GM19240 (cell line): ENCODE measurements around the gene HEPACAM2.
A peak's percentile ranks its signal among the peaks of the same experiment; 100 is the strongest.

Source experiments
- DNase-seq: peaks from one replicate; pipeline ENCODE4 v3.0.0; 2011; ENCODE audit warnings: low spot score; ENCODE audit not compliant: insufficient read length

The HEPACAM2 gene

DNA sequence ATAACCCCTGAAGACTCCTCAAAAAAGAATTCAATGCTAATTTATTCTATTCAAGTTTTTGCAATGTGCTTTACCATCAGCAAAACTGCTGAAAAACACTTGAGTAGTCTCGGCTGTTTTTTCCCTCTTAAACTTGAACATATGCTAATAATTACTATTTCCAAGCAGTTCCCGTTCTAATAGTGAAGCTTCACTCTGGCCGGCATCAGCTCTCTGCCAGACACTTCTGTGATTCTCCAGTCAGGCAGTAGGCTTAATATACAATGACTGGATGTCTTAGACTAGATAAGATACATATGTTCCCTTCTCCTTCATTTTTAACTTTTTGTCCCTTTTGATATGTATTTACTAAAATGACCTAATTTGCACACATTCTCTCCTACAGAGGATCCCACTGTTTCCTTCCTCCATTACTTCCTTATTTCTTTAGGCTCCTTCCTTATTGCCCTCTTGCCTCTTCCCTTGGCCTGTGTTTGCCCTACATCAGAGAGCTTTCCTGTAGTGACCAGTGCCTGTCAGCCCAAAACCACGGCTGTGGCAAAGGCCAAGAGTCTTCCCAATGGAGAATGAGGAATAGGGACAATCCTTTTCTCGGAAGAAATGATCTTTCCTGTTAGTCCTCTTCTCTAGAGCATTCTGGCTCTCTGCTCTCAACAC, 23.5 kb downstream of the HEPACAM2 start:
- DNase-seq = no peak

- DNase-seq = no peak
Measured at GRCh38 chr7:93198472-93198871, 27.8 kb downstream of the HEPACAM2 start.

DNA sequence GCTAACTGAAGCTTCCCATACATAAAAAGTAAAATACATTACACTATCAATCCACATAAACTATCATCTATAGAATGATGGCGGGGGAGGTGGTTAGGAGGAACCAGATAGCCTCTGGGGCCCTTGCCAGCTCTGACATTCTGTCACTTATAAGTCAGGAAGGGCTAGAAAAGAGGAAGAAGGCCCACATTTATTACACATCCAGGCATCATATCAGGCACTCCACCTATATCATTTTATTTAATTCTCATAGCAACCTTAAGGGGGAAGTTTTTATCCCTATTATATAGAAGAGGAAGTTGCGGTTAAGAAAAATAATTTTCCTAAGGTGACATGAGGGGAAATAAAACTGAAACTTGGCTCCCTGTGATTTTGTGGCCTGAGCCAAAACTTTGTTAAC, 29.9 kb downstream of the HEPACAM2 start:
- no peak for DNase-seq

- no peak for DNase-seq
Measured at GRCh38 chr7:93194386-93194785, 31.9 kb downstream of the HEPACAM2 start.

- DNase-seq = no peak
Measured at GRCh38 chr7:93188870-93189634, 37.2 kb downstream of the HEPACAM2 start.

GRCh38 chr7:93185303-93186027, 40.8 kb downstream of the HEPACAM2 start:
- no peak for DNase-seq

- DNase-seq = no peak
Measured at GRCh38 chr7:93179173-93179572, 47.1 kb downstream of the HEPACAM2 start.

- DNase-seq = no peak
Measured at GRCh38 chr7:93178213-93178612, 48.1 kb downstream of the HEPACAM2 start.

DNA sequence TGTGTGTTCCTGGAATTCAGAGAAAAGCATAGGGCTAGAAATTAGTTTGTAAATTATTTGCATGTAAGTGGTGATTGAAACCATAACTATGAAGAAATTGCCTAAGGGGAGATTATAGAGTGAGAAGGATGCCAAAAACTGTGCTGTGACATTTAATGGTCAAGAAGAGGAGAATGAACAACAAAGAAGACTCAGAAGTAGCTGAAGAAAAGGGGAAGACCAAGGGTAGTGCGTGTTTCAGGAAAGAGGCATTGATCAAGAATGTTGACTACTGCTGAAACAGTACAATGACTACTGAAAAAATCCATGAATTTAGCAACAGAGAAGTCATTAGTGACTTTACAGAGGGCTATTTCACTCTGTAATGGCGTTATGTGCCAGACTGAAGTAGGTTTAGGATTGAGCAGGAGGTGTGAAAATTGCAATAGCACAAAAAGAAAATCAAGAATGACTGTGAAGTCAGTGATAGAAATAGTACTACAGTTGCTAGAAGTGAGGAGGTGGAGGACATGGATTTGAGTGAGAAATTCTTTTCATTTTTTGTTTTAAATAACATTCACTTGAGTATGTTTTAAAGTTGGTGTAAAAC, 49.2 kb downstream of the HEPACAM2 start:
- no peak for DNase-seq

- no peak for DNase-seq
Measured at GRCh38 chr7:93175219-93175618, 51.0 kb downstream of the HEPACAM2 start.

DNA sequence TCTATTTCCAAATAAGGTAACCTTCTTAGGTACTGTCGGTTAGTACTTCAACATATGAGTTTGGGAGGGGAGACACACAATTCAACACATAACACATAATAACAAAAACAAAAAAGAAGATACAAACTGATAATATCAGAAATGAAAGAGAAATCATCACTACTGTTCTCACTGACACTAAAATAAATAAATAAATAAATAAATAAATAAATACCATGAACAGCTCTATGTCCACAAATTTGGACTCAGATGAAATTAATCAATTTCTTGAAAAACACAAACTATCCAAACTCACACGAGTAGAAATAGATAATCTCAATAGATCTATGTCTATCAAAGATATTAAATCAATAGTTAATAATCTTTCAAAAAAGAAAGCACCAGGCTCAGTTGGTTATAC, 53.6 kb downstream of the HEPACAM2 start:
- DNase-seq = no peak

- DNase-seq = no peak
Measured at GRCh38 chr7:93171606-93172226, 54.6 kb downstream of the HEPACAM2 start.

DNA sequence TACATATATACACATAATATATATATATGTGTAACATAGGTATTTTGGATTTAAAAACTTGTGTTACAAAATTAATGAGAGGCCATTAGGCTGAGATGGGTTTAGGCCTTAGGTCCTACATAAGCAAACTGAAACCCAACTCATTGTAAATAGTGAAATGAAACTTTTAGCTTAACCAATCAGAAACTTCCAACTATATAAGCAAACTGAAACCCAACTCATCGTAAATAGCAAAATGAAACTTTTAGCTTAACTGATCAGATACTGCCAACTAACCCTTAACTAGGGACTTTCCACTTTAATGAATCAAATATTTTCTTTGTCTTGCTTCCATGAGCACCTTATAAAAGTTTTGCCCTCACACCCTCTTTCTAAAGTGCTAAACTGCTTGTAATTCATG, 60.8 kb downstream of the HEPACAM2 start:
- DNase-seq = no peak

GRCh38 chr7:93164766-93165165, 61.5 kb downstream of the HEPACAM2 start:
- no peak for DNase-seq

- no peak for DNase-seq
Measured at GRCh38 chr7:93161181-93161762, 65.0 kb downstream of the HEPACAM2 start.

DNA sequence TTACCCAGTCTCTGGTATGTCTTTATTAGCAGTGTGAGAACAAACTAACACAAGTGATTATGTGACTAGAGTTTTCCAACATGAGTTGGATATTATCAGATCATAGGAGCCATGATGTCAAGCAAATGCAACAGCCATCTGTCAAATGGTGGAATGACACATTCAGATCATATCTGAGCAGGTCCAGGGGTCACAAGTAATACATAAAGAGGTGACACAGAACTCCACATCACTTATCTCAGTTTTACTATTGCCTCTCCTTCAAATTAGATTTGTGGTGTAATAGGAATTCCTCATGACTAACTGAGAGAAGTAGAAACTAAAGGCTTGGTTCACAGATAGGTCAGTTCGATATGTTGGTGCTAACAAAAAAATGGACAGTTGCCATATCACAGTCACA, 65.9 kb downstream of the HEPACAM2 start:
- DNase-seq = no peak

DNA sequence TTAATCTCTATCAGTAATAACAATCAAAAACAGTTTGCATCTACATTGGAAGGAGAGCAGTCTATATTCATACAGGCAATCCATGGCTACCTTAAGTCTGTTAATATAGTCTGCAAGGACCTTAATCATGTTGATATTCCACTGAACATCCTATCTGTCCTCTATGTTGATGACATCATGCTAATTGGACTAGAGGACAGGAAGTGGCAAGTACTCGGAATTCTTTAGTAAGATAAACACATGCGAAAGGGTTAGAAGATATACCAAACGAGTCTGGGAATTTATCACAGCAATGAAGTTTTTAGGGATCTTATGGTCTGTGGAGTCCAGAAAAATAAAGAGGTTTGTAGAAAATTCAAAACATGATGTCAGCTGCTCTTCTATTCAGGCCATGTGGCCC, 66.8 kb downstream of the HEPACAM2 start:
- no peak for DNase-seq

DNA sequence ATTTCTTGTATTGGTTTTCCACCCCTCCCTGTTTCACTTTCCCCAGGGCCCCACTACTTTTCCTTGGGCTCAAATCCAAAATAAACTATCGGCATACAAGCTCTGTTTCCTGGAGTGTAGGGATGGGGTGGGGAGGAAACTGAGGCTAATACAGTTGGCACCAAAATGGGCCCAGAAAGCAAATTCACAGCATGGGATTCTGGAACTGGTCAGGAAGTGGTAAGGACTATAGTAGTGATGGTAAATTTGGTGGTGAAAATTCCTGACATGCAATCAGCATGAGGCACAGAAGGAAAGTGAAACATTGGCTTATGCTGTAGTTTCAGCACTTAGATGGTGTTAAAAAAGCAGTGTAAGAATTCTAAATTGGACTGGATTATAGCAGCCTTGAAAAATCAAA, 69.4 kb downstream of the HEPACAM2 start:
- DNase-seq = no peak

DNA sequence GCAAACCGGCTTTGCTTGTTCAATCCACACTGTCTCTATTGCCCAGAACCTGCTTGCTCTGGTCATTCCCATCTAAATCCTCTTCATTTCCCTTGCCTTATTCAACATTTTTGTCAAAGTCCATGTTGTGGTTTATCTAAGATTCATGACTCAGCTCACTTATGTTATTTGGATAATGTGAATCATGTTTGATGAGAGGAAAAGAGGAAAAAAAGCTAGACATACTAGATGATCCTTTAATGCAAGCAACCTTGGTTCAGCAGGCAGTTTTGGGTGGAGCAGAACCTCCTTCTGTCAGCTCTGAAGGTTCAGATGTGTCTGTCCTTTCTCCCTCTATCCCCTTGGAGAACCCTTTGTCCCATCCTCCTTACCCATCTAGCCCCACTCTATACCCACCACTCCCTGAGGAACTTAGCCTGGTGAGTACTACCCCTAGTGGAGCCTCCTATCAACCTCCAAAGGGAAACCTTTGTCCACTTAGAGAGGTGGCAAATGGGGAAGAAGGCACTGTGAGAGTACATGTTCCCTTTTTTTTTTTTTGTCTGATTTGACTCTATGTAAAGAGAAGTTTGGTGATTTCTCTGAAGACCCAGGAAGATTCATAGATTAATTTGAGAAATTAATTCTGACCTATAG, 76.0 kb downstream of the HEPACAM2 start:
- no peak for DNase-seq

GRCh38 chr7:93148727-93149126, 77.5 kb downstream of the HEPACAM2 start:
- DNase-seq = no peak

DNA sequence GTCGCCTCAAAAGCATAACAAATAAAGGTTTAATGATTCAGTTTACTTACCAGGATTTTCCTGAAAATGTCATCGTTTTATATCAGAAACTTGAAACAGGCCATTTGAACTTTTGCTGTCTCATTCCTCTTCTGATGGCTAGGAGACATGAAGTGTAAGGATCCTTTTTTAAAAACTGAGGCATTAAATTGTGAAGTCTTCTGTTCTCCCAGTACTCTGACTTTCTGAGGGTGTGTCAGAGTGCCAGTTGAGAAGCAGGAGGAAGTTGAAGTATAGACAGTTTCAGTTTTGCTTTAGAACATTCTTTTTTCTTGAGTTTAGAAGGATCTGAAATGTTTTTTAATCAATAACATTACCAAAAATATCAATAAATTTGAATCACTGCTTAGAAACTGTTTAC, 78.1 kb downstream of the HEPACAM2 start, which contains the start of gene SAMD9L:
SAMD9L (minus strand) TSS at position 242 of the 400 bp plus-strand sequence. CDS start 12,414 bp downstream, outside the sequence.
- DNase-seq = peak; percentile 13
